GM23338 (cell line): ENCODE measurements around the gene HECTD3. TPM values are rescaled to one million over a fixed set of nuclear protein-coding genes. Genes with fewer than 3 reads are reported as not detected.

ENCODE experiments used
- ATAC-seq: fragments of 200-7000 bp; cut with Tn5 transposase; 3 replicates; pipeline ENCODE4 v1.9.1; 2020
- DNase-seq: peaks from one replicate; pipeline ENCODE4 v3.0.0-alpha.2; 2015; ENCODE audit warnings: low spot score
- H2AFZ ChIP-seq: fragments of 200-600 bp; sonication (generic); 2 replicates; pipeline ENCODE4 v1.8.0; 2016; ENCODE audit warnings: antibody characterized with exemption, mild to moderate bottlenecking, moderate library complexity
- H3F3A ChIP-seq: fragments of 200-600 bp; sonication (generic); replicated peaks from 2 replicates; pipeline ENCODE4 v1.8.0; 2017; ENCODE audit warnings: antibody characterized with exemption, mixed run types, low read depth
- H3K27ac ChIP-seq: fragments of 200-600 bp; sonication (generic); 2 replicates; pipeline ENCODE4 v1.6.1; 2016; ENCODE audit warnings: low read depth
- H3K27me3 ChIP-seq: fragments of 200-600 bp; sonication (generic); 2 replicates; pipeline ENCODE4 v1.8.0; 2016; ENCODE audit warnings: mild to moderate bottlenecking, mixed run types, moderate library complexity; ENCODE audit not compliant: insufficient read depth
- H3K36me3 ChIP-seq: fragments of 200-600 bp; sonication (generic); 2 replicates; pipeline ENCODE4 v1.8.0; 2016; ENCODE audit warnings: mild to moderate bottlenecking; ENCODE audit not compliant: insufficient read depth
- H3K4me1 ChIP-seq: fragments of 200-600 bp; sonication (generic); 2 replicates; pipeline ENCODE4 v1.8.0; 2016; ENCODE audit warnings: mild to moderate bottlenecking, moderate library complexity; ENCODE audit not compliant: insufficient read depth
- H3K4me2 ChIP-seq: fragments of 200-600 bp; sonication (generic); 2 replicates; pipeline ENCODE4 v1.7.1; 2017; ENCODE audit warnings: mixed run types
- H3K4me3 ChIP-seq: fragments of 200-600 bp; sonication (generic); 2 replicates; pipeline ENCODE4 v1.6.1; 2016; ENCODE audit warnings: mixed run types
- H3K79me2 ChIP-seq: fragments of 200-600 bp; sonication (generic); replicated peaks from 2 replicates; pipeline ENCODE4 v1.8.0; 2017; ENCODE audit warnings: mild to moderate bottlenecking; ENCODE audit not compliant: insufficient read depth
- H3K9me2 ChIP-seq: fragments of 200-600 bp; sonication (generic); 2 replicates; pipeline ENCODE4 v1.8.0; 2017; ENCODE audit not compliant: insufficient read depth
- H4K20me1 ChIP-seq: fragments of 200-600 bp; sonication (generic); replicated peaks from 2 replicates; pipeline ENCODE4 v1.8.0; 2017; ENCODE audit warnings: mild to moderate bottlenecking; ENCODE audit not compliant: insufficient read depth
- H3K27ac Mint-ChIP-seq: 2 replicates; pipeline ENCODE4 v1.8.0; 2020; ENCODE audit warnings: inconsistent platforms, mild to moderate bottlenecking, moderate library complexity, mixed read lengths
- H3K27me3 Mint-ChIP-seq: 3 replicates; pipeline ENCODE4 v1.8.0; 2022; ENCODE audit warnings: low read depth, mild to moderate bottlenecking, moderate library complexity, mixed read lengths, inconsistent platforms; ENCODE audit not compliant: insufficient read depth, poor library complexity
- H3K36me3 Mint-ChIP-seq: 3 replicates; pipeline ENCODE4 v1.8.0; 2021; ENCODE audit warnings: low read depth, mild to moderate bottlenecking, inconsistent platforms, moderate library complexity, mixed read lengths
- H3K4me1 Mint-ChIP-seq: 3 replicates; pipeline ENCODE4 v1.8.0; 2020; ENCODE audit warnings: mild to moderate bottlenecking, inconsistent platforms, mixed read lengths
- H3K4me3 Mint-ChIP-seq: 3 replicates; pipeline ENCODE4 v1.8.0; 2021; ENCODE audit warnings: moderate library complexity, mild to moderate bottlenecking, inconsistent platforms, mixed read lengths
- H3K9me3 Mint-ChIP-seq: 3 replicates; pipeline ENCODE4 v1.8.0; 2020; ENCODE audit warnings: moderate library complexity, mild to moderate bottlenecking, inconsistent platforms, mixed read lengths
- CREB1 ChIP-seq: fragments of 250-450 bp; sonication (Bioruptor Pico); IDR thresholded peaks from 2 replicates; pipeline ENCODE4 v1.5.0; 2020; ENCODE audit warnings: low read depth, mild to moderate bottlenecking, moderate library complexity
- CTCF ChIP-seq, 2 experiments: fragments of 200-600 bp in 1 of 2; sonication (generic) in 1 of 2; conservative IDR thresholded peaks; 2 replicates each; pipeline versions ENCODE4 v1.5.1 to v1.6.1; 2016 to 2017; ENCODE audit warnings: antibody characterized with exemption in 2 of 2, low read depth in 2 of 2, mild to moderate bottlenecking in 2 of 2, moderate library complexity in 1 of 2
- ETS1 ChIP-seq: IDR thresholded peaks from 2 replicates; pipeline ENCODE4 v1.6.1; 2016; ENCODE audit warnings: antibody characterized with exemption
- EZH2 ChIP-seq: fragments of 200-600 bp; sonication (generic); IDR thresholded peaks from one replicate; pipeline ENCODE4 v1.8.0; 2017; ENCODE audit warnings: antibody characterized with exemption, mild to moderate bottlenecking, low read depth; ENCODE audit not compliant: unreplicated experiment
- EZH2phosphoT487 ChIP-seq: fragments of 200-600 bp; sonication (generic); IDR thresholded peaks from one replicate; pipeline ENCODE4 v1.8.1; 2018; ENCODE audit warnings: antibody characterized with exemption; ENCODE audit not compliant: unreplicated experiment
- JUNB ChIP-seq: IDR thresholded peaks from one replicate; pipeline ENCODE4 v1.6.1; 2016; ENCODE audit warnings: antibody characterized with exemption; ENCODE audit not compliant: unreplicated experiment
- NANOG ChIP-seq: IDR thresholded peaks from 2 replicates; pipeline ENCODE4 v1.6.1; 2016; ENCODE audit warnings: antibody characterized with exemption, borderline replicate concordance
- POLR2AphosphoS5 ChIP-seq: IDR thresholded peaks from 2 replicates; pipeline ENCODE4 v1.6.1; 2016; ENCODE audit warnings: antibody characterized with exemption, low read depth
- REST ChIP-seq: IDR thresholded peaks from one replicate; pipeline ENCODE4 v1.6.1; 2018; ENCODE audit warnings: antibody characterized with exemption; ENCODE audit not compliant: unreplicated experiment
- STAT1 ChIP-seq: IDR thresholded peaks from one replicate; pipeline ENCODE4 v1.6.1; 2016; ENCODE audit warnings: antibody characterized with exemption; ENCODE audit not compliant: unreplicated experiment
- ZNF114 ChIP-seq: fragments of 250-450 bp; sonication (Bioruptor Pico); IDR thresholded peaks from 2 replicates; pipeline ENCODE4 v1.5.0; 2020; ENCODE audit warnings: mild to moderate bottlenecking, moderate library complexity
- ZNF331 ChIP-seq: fragments of 250-450 bp; sonication (Bioruptor Pico); IDR thresholded peaks from 2 replicates; pipeline ENCODE4 v1.5.0; 2020; ENCODE audit warnings: low read depth, mild to moderate bottlenecking, moderate library complexity
- ZNF462 ChIP-seq: fragments of 250-450 bp; sonication (Bioruptor Pico); IDR thresholded peaks from 2 replicates; pipeline ENCODE4 v1.5.0; 2020; ENCODE audit warnings: mild to moderate bottlenecking, moderate library complexity
- polyA plus RNA-seq: library from polyadenylated mRNA; unstranded; fragments of >200 nt; fragmentation: Nextera tagmentation; extraction: Ambion mirVana; gene quantifications from 2 replicates; pipeline ENCODE4 v1.2.1, GENCODE V29; 2016
- total RNA-seq: library from RNA; depleted of rRNA; stranded (reverse); fragments of >200 nt; shearing (Covaris generic); gene quantifications from 2 replicates; pipeline ENCODE4 v1.2.3, GENCODE V29; 2014

HECTD3 gene
- total and polyA plus RNA-seq, 2 experiments from 2014 or later: 13.1 to 31.4 TPM

GRCh38 chr1:44999232-44999631, 11.9 kb downstream of the HECTD3 start:
- Histone ChIP-seq H3K79me2 (no peaks in the 10 kb centered on the region), H3F3A (no peaks in the 10 kb centered on the region), H3K4me1 (peaks cover 6% of the 10 kb centered on the region; the same call in 1 of the 2 replicates), H3K4me3 (no peak overlapping the region), H3K27me3 (no peaks in the 10 kb centered on the region), H3K27ac (no peak overlapping the region), H3K4me2 (no peak overlapping the region), H3K36me3 (no peaks in the 10 kb centered on the region), H4K20me1 (no peaks in the 10 kb centered on the region; the same call in 1 of the 2 replicates), H3K9me2 (no peaks in the 10 kb centered on the region), H2AFZ (no peak overlapping the region)
- H3K36me3 Mint-ChIP-seq: peaks cover 9% of the 10 kb centered on the region; the same call in 2 of the 3 replicates
- no peak for TF ChIP-seq JUNB
- no peak for TF ChIP-seq STAT1
- no peak for TF ChIP-seq ZNF331 (CRISPR knock-in tag)
- TF ChIP-seq POLR2AphosphoS5: no peak
- no peak for TF ChIP-seq ZNF462 (CRISPR knock-in tag)
- TF ChIP-seq ETS1: no peak
- TF ChIP-seq EZH2phosphoT487: no peak
- TF ChIP-seq ZNF114 (CRISPR knock-in tag): no peak
- TF ChIP-seq CTCF (conservative IDR thresholded peaks at IDR 0.05; ENCODE audit: low read depth in 2 of 2): no peak
- no peak for TF ChIP-seq CREB1 (CRISPR knock-in tag)
- no peak for TF ChIP-seq REST
- no peak for TF ChIP-seq NANOG
- no peak for TF ChIP-seq EZH2
- peaks cover 5% of the 10 kb centered on the region; the same call in 1 of the 3 replicates for H3K4me1 Mint-ChIP-seq
- no peak overlapping the region for H3K27ac Mint-ChIP-seq
- DNase-seq (no peak), ATAC-seq (no peak)
- no peaks in the 10 kb centered on the region for H3K27me3 Mint-ChIP-seq
- H3K4me3 Mint-ChIP-seq: no peak overlapping the region
- no peaks in the 10 kb centered on the region; the same call in 2 of the 3 replicates for H3K9me3 Mint-ChIP-seq
